Endothelial cell (in vitro differentiated cells): ENCODE results near the gene TMEM147. TPM values are rescaled to one million over a fixed set of nuclear protein-coding genes. Genes with fewer than 3 reads are reported as not detected.

Experiments
- DNase-seq: peaks from one replicate; pipeline ENCODE4 v3.0.0; 2021; ENCODE audit warnings: low spot score
- H3K27ac Mint-ChIP-seq: one replicate; pipeline ENCODE4 v1.8.0; 2021; ENCODE audit warnings: mixed read lengths, inconsistent platforms; ENCODE audit not compliant: unreplicated experiment
- H3K27me3 Mint-ChIP-seq: one replicate; pipeline ENCODE4 v1.8.0; 2021; ENCODE audit warnings: mild to moderate bottlenecking, moderate library complexity, mixed read lengths, inconsistent platforms; ENCODE audit not compliant: unreplicated experiment
- H3K36me3 Mint-ChIP-seq: one replicate; pipeline ENCODE4 v1.8.0; 2021; ENCODE audit warnings: mild to moderate bottlenecking, low read depth, mixed read lengths, inconsistent platforms; ENCODE audit not compliant: unreplicated experiment
- H3K4me1 Mint-ChIP-seq: one replicate; pipeline ENCODE4 v1.8.0; 2021; ENCODE audit warnings: mild to moderate bottlenecking, mixed read lengths, inconsistent platforms; ENCODE audit not compliant: unreplicated experiment
- H3K4me3 Mint-ChIP-seq: one replicate; pipeline ENCODE4 v1.8.0; 2021; ENCODE audit warnings: mild to moderate bottlenecking, mixed read lengths, inconsistent platforms; ENCODE audit not compliant: unreplicated experiment
- H3K9me3 Mint-ChIP-seq: one replicate; pipeline ENCODE4 v1.8.0; 2021; ENCODE audit warnings: mixed read lengths, inconsistent platforms; ENCODE audit not compliant: unreplicated experiment
- long read RNA-seq: library from polyadenylated mRNA; unstranded; transcript quantifications from one replicate; pipeline ENCODE4 v2.0.0, GENCODE V29; 2020; ENCODE audit not compliant: unreplicated experiment
- total RNA-seq: library from RNA; stranded (reverse); fragmentation: NEBNext Ultra II Directional; extraction: Animal tissue kit (Norgen Biotek cat#: 25700); gene quantifications from one replicate; pipeline ENCODE4 v1.2.1, GENCODE V29; 2021; ENCODE audit not compliant: unreplicated experiment
- TF ChIP-seq, protein P1 (sequence below): fragments of 200-600 bp; sonication (generic); IDR thresholded peaks from one replicate; pipeline ENCODE4 v1.5.0; 2021; ENCODE audit warnings: antibody characterized with exemption; ENCODE audit not compliant: unreplicated experiment

The TMEM147 gene, protein sequence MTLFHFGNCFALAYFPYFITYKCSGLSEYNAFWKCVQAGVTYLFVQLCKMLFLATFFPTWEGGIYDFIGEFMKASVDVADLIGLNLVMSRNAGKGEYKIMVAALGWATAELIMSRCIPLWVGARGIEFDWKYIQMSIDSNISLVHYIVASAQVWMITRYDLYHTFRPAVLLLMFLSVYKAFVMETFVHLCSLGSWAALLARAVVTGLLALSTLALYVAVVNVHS
- total RNA-seq = 62.0 TPM
- long read RNA-seq, transcript TMEM147-201 (7 exons, 899 nt) = major isoform, 55 of 61 reads
- long read RNA-seq, partial matches to known transcripts = 1 of 61 reads
- long read RNA-seq, other reads (novel, unspliced or antisense) = 1 of 61 reads

DNA sequence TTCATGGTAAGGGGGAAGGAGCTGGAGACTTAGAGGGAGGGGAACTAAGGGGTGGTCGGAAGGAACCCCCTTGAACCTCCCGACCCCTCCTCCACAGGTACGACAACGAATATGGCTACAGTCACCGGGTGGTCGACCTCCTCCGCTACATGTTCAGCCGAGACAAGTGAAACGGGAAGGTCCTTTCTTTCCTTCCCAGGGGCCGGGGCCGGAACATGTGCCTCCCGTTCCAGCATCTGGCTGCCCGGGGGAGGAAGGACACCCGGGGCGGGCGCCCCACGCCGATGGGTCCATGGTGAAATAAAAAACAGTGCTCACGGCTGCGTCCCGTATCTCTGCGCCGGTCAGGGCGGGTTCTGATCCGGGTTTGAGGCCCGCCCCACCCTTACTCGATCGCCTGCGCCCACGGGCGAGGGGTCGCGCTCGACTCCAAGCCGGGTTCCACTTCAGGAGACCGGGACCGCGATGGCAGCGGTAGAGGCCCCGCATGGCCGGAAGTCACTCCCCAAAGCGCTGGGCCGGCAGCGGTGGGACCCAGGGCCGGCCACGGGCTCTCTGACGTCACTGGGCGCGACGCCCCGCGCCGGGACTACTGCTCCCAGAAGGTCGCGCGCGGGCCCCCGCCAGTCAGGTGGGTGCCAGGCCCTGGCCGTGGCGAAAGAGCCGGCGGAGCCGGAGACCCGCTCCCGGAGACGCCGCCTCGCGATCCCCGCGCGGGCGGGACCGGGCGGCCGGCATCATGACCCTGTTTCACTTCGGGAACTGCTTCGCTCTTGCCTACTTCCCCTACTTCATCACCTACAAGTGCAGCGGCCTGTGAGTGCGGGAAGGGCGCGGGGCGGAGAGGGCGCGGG is at the start of gene TMEM147:
Gene TMEM147 (plus strand): TSS at position 626 of the 854 bp plus-strand sequence. CDS start 114 bp downstream, at position 740.
- Mint-ChIP-seq H3K36me3 (peaks cover 7% of the 10 kb centered on the region), H3K9me3 (no peaks in the 10 kb centered on the region), H3K4me3 (peak within 1 kb of the TSS; percentile 93), H3K27ac (peak within 1 kb of the TSS; percentile 65), H3K27me3 (peaks cover 12% of the 10 kb centered on the region), H3K4me1 (peaks cover 13% of the 10 kb centered on the region)
- DNase-seq = peak; percentile 84
- TF ChIP-seq, protein P1, sequence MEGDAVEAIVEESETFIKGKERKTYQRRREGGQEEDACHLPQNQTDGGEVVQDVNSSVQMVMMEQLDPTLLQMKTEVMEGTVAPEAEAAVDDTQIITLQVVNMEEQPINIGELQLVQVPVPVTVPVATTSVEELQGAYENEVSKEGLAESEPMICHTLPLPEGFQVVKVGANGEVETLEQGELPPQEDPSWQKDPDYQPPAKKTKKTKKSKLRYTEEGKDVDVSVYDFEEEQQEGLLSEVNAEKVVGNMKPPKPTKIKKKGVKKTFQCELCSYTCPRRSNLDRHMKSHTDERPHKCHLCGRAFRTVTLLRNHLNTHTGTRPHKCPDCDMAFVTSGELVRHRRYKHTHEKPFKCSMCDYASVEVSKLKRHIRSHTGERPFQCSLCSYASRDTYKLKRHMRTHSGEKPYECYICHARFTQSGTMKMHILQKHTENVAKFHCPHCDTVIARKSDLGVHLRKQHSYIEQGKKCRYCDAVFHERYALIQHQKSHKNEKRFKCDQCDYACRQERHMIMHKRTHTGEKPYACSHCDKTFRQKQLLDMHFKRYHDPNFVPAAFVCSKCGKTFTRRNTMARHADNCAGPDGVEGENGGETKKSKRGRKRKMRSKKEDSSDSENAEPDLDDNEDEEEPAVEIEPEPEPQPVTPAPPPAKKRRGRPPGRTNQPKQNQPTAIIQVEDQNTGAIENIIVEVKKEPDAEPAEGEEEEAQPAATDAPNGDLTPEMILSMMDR = no peak

- H3K4me1 Mint-ChIP-seq = no peaks in the 10 kb centered on the region
- TF ChIP-seq, protein P1 = no peak
- no peaks in the 10 kb centered on the region for H3K9me3 Mint-ChIP-seq
- no peaks in the 10 kb centered on the region for H3K27me3 Mint-ChIP-seq
- H3K36me3 Mint-ChIP-seq = peaks cover 16% of the 10 kb centered on the region
- DNase-seq = no peak
- no peak overlapping the region for H3K27ac Mint-ChIP-seq
- H3K4me3 Mint-ChIP-seq = no peak overlapping the region
Measured at GRCh38 chr19:35497406-35497805, 48.0 kb upstream of the TMEM147 start.

DNA sequence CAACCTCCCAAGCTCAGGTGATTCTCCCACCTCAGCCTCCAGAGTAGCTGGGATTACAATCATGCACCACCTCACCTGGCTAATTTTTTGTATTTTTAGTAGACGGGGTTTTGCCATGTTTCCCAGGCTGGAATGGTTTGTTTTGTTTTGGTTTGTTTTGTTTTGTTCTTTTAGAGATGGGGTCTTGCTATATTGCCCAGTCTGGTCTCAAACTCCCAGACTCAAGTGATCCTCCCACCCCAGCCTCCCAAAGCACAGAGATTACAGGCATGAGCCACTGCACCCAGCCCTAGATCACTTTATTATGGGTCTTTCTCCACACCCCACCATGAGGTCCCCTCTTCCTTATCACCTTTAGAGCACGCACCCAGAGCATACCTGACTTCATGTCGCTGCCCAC is 47.2 kb upstream of the TMEM147 start:
- Mint-ChIP-seq H3K4me3 (no peak overlapping the region), H3K27me3 (no peaks in the 10 kb centered on the region), H3K4me1 (no peaks in the 10 kb centered on the region), H3K27ac (no peak overlapping the region), H3K36me3 (peaks cover 19% of the 10 kb centered on the region), H3K9me3 (no peaks in the 10 kb centered on the region)
- TF ChIP-seq, protein P1 = no peak
- no peak for DNase-seq

DNA sequence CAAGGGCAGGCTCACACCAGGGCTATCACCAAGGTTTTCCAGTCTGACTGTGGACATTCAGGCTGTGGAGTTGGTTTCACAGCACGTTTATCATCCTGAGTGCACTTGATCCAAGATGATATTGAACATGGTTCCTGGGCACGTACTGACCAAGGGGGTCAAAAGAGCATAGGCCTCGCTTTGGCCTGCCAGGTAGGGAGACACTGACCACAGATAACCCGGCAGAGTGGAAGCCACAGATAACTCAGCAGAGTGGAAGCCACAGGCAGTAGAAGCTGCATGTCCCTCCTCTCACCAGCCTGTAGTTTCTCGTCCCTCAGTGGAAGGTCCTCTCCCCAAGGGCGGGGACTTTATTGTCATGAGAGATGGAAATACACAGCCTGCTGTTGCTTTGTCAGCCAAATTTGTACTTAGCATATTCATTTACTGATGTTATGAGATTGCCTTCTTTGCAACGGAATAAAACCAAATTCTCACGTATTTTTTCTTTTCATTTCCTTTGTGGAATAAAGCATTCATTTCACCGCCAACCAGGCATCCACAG is 46.4 kb upstream of the TMEM147 start:
- Mint-ChIP-seq H3K27ac (no peak overlapping the region), H3K9me3 (no peaks in the 10 kb centered on the region), H3K27me3 (no peaks in the 10 kb centered on the region), H3K4me1 (no peaks in the 10 kb centered on the region), H3K36me3 (peaks cover 19% of the 10 kb centered on the region), H3K4me3 (no peak overlapping the region)
- TF ChIP-seq, protein P1 = no peak
- no peak for DNase-seq
